Mesodermal cell (in vitro differentiated cells): Measurements from ENCODE around the gene LRP1B.

Experiments
- H3K27ac ChIP-seq: 2 replicates; pipeline ENCODE4 v1.7.0; 2013; ENCODE audit warnings: mild to moderate bottlenecking, low read depth, low read length, moderate library complexity; ENCODE audit not compliant: severe bottlenecking
- H3K36me3 ChIP-seq: 2 replicates; pipeline ENCODE4 v1.7.1; 2013; ENCODE audit warnings: mild to moderate bottlenecking, low read length, moderate library complexity; ENCODE audit not compliant: control insufficient read depth, insufficient read depth
- H3K4me1 ChIP-seq: one replicate; pipeline ENCODE4 v1.7.1; 2013; ENCODE audit warnings: mild to moderate bottlenecking, low read length; ENCODE audit not compliant: insufficient read depth, control insufficient read depth, poor library complexity, severe bottlenecking
- H3K4me3 ChIP-seq: 2 replicates; pipeline ENCODE4 v1.7.0; 2013; ENCODE audit warnings: low read length, control low read depth, mild to moderate bottlenecking; ENCODE audit not compliant: insufficient read depth, poor library complexity, severe bottlenecking; ENCODE audit errors: extremely low read depth
- H3K9me3 ChIP-seq: 2 replicates; pipeline ENCODE4 v1.7.1; 2013; ENCODE audit warnings: mild to moderate bottlenecking, low read length, moderate library complexity; ENCODE audit not compliant: control insufficient read depth
- WGBS, 2 experiments: methylation state at CpG; one replicate each; pipeline ENCODE4 v1.1.5; 2013; ENCODE audit warnings: missing lambda C conversion rate in 2 of 2; ENCODE audit not compliant: insufficient coverage in 2 of 2; 5-methylcytosine and 5-hydroxymethylcytosine counted together

The LRP1B gene

DNA sequence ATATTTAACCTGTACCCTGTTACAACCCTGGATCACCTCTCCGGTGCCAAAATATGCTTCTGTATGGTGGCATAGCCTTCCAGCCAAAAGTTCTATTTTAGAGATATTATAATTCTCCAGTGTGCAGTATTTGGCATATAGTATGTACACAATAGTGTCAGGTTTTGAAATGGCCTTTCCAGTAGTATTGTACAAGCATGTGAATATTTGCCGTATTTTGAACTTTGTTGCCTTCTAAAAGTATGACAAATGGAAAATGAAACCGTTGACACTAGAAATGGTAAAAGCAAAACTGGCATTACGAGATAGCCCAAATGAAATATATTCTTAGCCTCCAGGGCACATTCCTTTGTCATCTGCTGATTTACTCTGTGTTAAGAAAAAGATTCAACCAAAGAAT, 431.2 kb downstream of the LRP1B start:
- no peaks in the 10 kb centered on the region for H3K4me1 ChIP-seq
- 75 to 92% methylated on average over 1 to 2 of the region's 4 CpGs for WGBS, 2 experiments
- no peak overlapping the region for H3K27ac ChIP-seq
- no peaks in the 10 kb centered on the region for H3K36me3 ChIP-seq
- no peaks in the 10 kb centered on the region for H3K9me3 ChIP-seq
- H3K4me3 ChIP-seq: no peak overlapping the region

DNA sequence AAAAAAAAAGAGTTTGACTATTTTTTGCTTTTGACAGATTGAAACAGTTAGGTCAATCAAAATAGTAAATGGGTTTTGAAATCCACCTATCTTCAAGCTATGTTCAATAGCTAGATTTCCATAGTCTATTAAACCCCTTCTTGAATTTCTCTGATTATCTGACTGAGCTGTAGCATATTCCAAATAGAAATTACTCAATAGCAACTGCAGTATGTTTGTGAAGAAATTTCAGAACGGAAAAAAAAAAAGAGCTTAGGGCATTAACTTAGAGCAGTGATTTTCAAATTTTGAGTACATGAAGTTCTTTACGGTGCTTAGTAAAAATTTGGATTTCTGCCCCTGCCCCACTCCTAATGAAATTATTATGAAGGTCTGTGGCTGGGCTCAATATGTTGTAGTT, 432.3 kb downstream of the LRP1B start:
- WGBS, 2 experiments: 83% methylated on average over 2 of the region's 2 CpGs; no CpG with 5 or more reads in 1 of the 2 experiments
- no peaks in the 10 kb centered on the region for H3K36me3 ChIP-seq
- H3K9me3 ChIP-seq: no peaks in the 10 kb centered on the region

GRCh38 chr2:141697035-141697434, 433.8 kb downstream of the LRP1B start:
- Histone ChIP-seq H3K9me3 (no peaks in the 10 kb centered on the region), H3K27ac (no peak overlapping the region), H3K4me1 (no peaks in the 10 kb centered on the region), H3K4me3 (no peak overlapping the region), H3K36me3 (no peaks in the 10 kb centered on the region)
- WGBS, 2 experiments: no CpG with 5 or more reads among the region's 3 CpGs

More for the DNA sequence above, 432.3 kb downstream of the LRP1B start:
- no peak overlapping the region for H3K27ac ChIP-seq
- no peaks in the 10 kb centered on the region for H3K4me1 ChIP-seq
- no peak overlapping the region for H3K4me3 ChIP-seq

DNA sequence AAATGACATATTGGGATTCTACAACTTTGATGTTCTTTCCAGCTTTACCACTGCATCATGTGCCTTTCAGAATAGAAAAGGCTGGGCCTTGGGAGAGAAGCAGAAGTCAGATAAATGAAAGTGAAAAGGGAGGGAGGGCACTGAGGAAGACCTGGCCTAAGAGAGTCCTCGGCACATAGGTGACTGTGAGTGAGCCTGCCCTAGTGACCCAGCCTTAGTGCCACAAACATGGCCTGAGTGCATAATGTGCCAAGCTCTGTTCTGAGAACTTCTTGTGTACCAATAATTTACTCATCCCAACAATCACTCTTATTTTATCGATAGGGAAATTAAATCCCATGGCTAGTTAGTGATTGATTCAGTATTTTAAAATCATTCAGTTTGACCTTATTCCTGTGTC, 436.6 kb downstream of the LRP1B start:
- H3K4me3 ChIP-seq: no peak overlapping the region
- 80% methylated on average over 1 of the region's 2 CpGs; no CpG with 5 or more reads in 1 of the 2 experiments for WGBS, 2 experiments
- no peaks in the 10 kb centered on the region for H3K4me1 ChIP-seq
- no peaks in the 10 kb centered on the region for H3K36me3 ChIP-seq
- H3K27ac ChIP-seq: no peak overlapping the region
- H3K9me3 ChIP-seq: no peaks in the 10 kb centered on the region

DNA sequence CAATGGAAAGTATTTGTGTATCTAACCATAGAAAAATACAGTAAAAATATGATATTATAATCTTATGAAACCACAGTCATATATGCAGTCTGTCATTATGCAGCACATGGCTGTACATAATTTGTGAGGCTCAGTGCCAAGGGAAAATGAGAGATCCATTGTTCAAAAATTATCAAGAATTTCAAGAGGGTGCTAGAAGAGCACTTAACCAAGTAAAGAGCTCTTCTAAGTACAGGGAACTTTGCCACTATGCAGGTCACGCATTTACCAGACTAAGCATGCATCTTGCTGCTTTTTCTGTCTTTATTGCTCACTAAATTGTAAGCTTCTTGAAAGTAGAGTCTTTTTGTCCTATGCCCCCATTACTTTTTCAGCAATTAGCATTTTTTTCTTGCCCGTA, 438.0 kb downstream of the LRP1B start:
- 88% methylated on average over 1 of the region's 2 CpGs; no CpG with 5 or more reads in 1 of the 2 experiments for WGBS, 2 experiments
- Histone ChIP-seq H3K9me3 (no peaks in the 10 kb centered on the region), H3K4me3 (no peak overlapping the region), H3K4me1 (no peaks in the 10 kb centered on the region), H3K27ac (no peak overlapping the region), H3K36me3 (no peaks in the 10 kb centered on the region)

GRCh38 chr2:141676139-141676538, 454.7 kb downstream of the LRP1B start:
- no peak overlapping the region for H3K27ac ChIP-seq
- H3K4me3 ChIP-seq: no peak overlapping the region
- no peaks in the 10 kb centered on the region for H3K36me3 ChIP-seq
- WGBS, 2 experiments: 56 to 89% methylated on average over 1 of the region's 2 CpGs
- H3K4me1 ChIP-seq: no peaks in the 10 kb centered on the region
- H3K9me3 ChIP-seq: no peaks in the 10 kb centered on the region

- Histone ChIP-seq H3K4me3 (no peak overlapping the region), H3K36me3 (no peaks in the 10 kb centered on the region), H3K27ac (no peak overlapping the region), H3K9me3 (no peaks in the 10 kb centered on the region), H3K4me1 (no peaks in the 10 kb centered on the region)
Measured at GRCh38 chr2:141666191-141666590, 464.6 kb downstream of the LRP1B start.

- WGBS, 2 experiments: 89 to 93% methylated on average over 6 to 8 of the region's 8 CpGs
- Histone ChIP-seq H3K4me3 (no peak overlapping the region), H3K9me3 (no peaks in the 10 kb centered on the region), H3K27ac (no peak overlapping the region), H3K36me3 (no peaks in the 10 kb centered on the region), H3K4me1 (no peaks in the 10 kb centered on the region)
Measured at GRCh38 chr2:141660232-141660631, 470.6 kb downstream of the LRP1B start.

- no peak overlapping the region for H3K4me3 ChIP-seq
- H3K9me3 ChIP-seq: no peaks in the 10 kb centered on the region
- WGBS, 2 experiments: 67 to 100% methylated on average over 1 of the region's 1 CpG
- H3K4me1 ChIP-seq: no peaks in the 10 kb centered on the region
- no peak overlapping the region for H3K27ac ChIP-seq
- H3K36me3 ChIP-seq: no peaks in the 10 kb centered on the region
Measured at GRCh38 chr2:141654311-141654710, 476.5 kb downstream of the LRP1B start.

DNA sequence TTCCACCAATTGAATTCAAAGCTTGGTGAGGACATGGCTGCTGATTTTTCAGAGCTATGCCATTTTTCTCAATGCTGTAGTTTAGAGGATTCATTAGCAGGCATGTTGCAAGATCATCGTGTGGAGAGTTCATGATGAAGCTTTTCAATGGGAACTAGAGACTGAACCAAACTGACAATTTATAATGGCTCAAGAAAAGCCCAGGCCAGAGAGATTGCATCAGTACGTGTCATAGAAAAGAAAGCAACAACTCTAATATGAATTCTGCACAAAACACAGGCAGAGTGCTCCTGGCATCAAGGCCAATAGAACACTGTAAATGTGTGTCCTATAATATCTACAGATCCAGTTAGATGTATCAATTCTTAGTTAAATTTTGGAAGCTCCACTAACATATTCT, 477.6 kb downstream of the LRP1B start:
- 50% methylated on average over 2 of the region's 2 CpGs; no CpG with 5 or more reads in 1 of the 2 experiments for WGBS, 2 experiments
- Histone ChIP-seq H3K4me3 (no peak overlapping the region), H3K36me3 (no peaks in the 10 kb centered on the region), H3K4me1 (no peaks in the 10 kb centered on the region), H3K9me3 (no peaks in the 10 kb centered on the region), H3K27ac (no peak overlapping the region)

GRCh38 chr2:141652308-141652707, 478.5 kb downstream of the LRP1B start:
- H3K36me3 ChIP-seq: no peaks in the 10 kb centered on the region
- H3K4me3 ChIP-seq: no peak overlapping the region
- H3K4me1 ChIP-seq: no peaks in the 10 kb centered on the region
- H3K27ac ChIP-seq: no peak overlapping the region
- no peaks in the 10 kb centered on the region for H3K9me3 ChIP-seq

DNA sequence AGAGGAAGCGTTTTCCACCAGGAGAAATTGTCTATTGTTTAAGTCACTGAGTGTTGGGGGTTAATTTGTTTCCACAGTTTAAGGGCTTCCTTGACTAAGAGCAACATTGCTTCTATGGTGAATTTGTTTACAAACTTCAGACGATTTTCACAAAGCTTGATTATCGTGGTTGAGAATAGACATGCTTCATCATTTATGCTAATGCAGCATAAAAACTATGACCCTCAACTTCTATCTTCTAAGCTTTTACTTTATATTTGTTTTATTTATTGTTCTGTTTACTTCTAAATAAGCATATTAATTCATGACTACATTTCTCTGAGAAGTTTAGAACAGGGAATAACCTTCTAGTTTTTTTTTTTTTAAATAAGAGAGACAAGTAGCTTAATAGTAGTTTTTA, 483.5 kb downstream of the LRP1B start:
- Histone ChIP-seq H3K4me1 (no peaks in the 10 kb centered on the region), H3K4me3 (no peak overlapping the region), H3K9me3 (no peaks in the 10 kb centered on the region), H3K27ac (no peak overlapping the region), H3K36me3 (no peaks in the 10 kb centered on the region)
- WGBS, 2 experiments: 88% methylated on average over 1 of the region's 3 CpGs; no CpG with 5 or more reads in 1 of the 2 experiments
